A673 (cell line): ENCODE data around the gene M1AP. TPM values are rescaled to one million over a fixed set of nuclear protein-coding genes. Genes with fewer than 3 reads are reported as not detected.

Experiments used
- BruUV-seq: library from RNA; stranded (reverse); fragments of 400-500 nt; replicated peaks from 2 replicates; lab custom pipeline; 2021; lab: Mats Ljungman, UMichigan
- CTCF ChIA-PET: fragments of 300-600 bp; sonication (Branson Sonifier 250); formaldehyde crosslinking; loops from one replicate; lab custom pipeline; 2022; ENCODE audit warnings: antibody characterized with exemption; lab: Charles Lee
- POLR2A ChIA-PET: fragments of 300-600 bp; sonication (Branson Sonifier 250); formaldehyde crosslinking; loops from one replicate; lab custom pipeline; 2022; ENCODE audit warnings: antibody characterized with exemption; ENCODE audit not compliant: low non-redundant PET; lab: Charles Lee
- DNase-seq: peaks from one replicate; pipeline ENCODE4 v3.0.0-alpha.2; 2015; ENCODE audit warnings: low spot score
- H3K27ac ChIP-seq: fragments of 200-600 bp; sonication (generic); 2 replicates; pipeline ENCODE4 v1.5.1; 2016; ENCODE audit warnings: mixed run types, low read depth, mild to moderate bottlenecking, mixed read lengths, antibody characterized with exemption, low read length; ENCODE audit not compliant: poor library complexity, severe bottlenecking
- H3K27me3 ChIP-seq: fragments of 200-600 bp; sonication (generic); replicated peaks from 2 replicates; pipeline ENCODE4 v1.6.1; 2017; ENCODE audit warnings: mixed run types, low read depth, mild to moderate bottlenecking, mixed read lengths, antibody characterized with exemption, low read length; ENCODE audit not compliant: insufficient read depth, poor library complexity
- H3K36me3 ChIP-seq: fragments of 200-600 bp; sonication (generic); 2 replicates; pipeline ENCODE4 v1.6.1; 2016; ENCODE audit warnings: mixed run types, mild to moderate bottlenecking, mixed read lengths, antibody characterized with exemption, low read length; ENCODE audit not compliant: insufficient read depth, poor library complexity, severe bottlenecking
- H3K4me1 ChIP-seq: fragments of 200-600 bp; sonication (generic); 2 replicates; pipeline ENCODE4 v1.6.1; 2017; ENCODE audit warnings: mixed run types, mild to moderate bottlenecking, mixed read lengths, antibody characterized with exemption, low read length; ENCODE audit not compliant: insufficient read depth, poor library complexity, severe bottlenecking
- H3K4me3 ChIP-seq: fragments of 200-600 bp; sonication (generic); 2 replicates; pipeline ENCODE4 v1.5.1; 2016; ENCODE audit warnings: low read depth, mixed run types, mild to moderate bottlenecking, mixed read lengths, low read length; ENCODE audit not compliant: poor library complexity, severe bottlenecking
- H3K9me3 ChIP-seq: fragments of 200-600 bp; sonication (generic); 2 replicates; pipeline ENCODE4 v1.6.1; 2016; ENCODE audit warnings: mixed run types, low read depth, mild to moderate bottlenecking, mixed read lengths, antibody characterized with exemption, low read length; ENCODE audit not compliant: poor library complexity, severe bottlenecking
- EZH2 ChIP-seq: fragments of 200-600 bp; sonication (generic); IDR thresholded peaks from 2 replicates; pipeline ENCODE4 v1.6.1; 2017; ENCODE audit warnings: borderline replicate concordance, low read depth, mild to moderate bottlenecking, mixed read lengths, antibody characterized with exemption, low read length; ENCODE audit not compliant: poor library complexity, severe bottlenecking
- intact Hi-C: fragments of 100-400 bp; cut with micrococcal nuclease; formaldehyde crosslinking; loops from one replicate; pipeline ENCODE4 v1.10.0; 2022; ENCODE audit not compliant: unreplicated experiment
- total RNA-seq: library from RNA; stranded (reverse); gene quantifications from 2 replicates; pipeline ENCODE4 v1.2.3, GENCODE V29; 2021
- TF ChIP-seq, protein P1 (sequence below): fragments of 300-800, 200-600 bp; sonication (generic); conservative IDR thresholded peaks from 2 replicates; pipeline ENCODE4 v1.5.1; 2017; ENCODE audit warnings: low read depth, mild to moderate bottlenecking, antibody characterized with exemption, low read length, moderate library complexity, mixed read lengths

Gene M1AP
- total RNA-seq, 1 experiment from 2014 or later, result not detected

DNA sequence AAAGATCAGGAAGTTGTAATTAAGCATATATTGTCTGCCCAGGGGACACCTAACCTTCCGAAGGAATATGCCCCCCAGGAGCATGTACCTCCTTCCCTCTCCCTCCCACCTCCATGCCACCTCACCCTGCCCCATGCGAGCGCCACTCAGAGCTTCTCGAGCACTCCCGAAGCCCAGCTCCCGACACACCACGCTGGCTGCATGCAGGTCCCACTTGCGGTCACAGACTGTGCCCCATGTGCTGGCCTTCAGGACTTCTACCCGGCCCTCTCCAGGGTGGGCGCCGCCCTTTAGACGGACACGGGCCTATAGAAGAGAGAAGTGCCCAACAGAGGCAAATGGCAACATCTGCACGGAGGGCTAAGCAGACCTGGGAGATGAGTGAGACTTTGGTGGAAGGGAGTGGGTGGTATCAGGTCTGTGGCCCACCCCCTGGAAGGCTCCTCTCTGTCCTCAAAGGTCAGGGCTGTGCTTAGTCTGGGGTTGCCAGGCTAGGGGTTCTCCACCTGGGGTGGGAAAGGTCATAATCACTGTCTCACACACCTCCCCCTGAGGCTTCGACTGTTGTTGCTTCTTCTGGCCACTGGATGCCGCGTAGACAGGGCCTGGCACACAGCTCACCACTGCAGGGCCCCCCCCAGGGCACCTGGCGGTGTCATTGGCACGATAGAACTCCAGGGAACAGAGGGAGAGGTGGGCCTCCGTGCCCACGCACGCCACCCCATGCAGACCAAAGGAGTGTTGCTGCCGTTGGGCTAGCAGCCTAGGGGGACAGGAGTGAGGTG lies 111.8 kb downstream of the M1AP start:
- peaks cover 5% of the 10 kb centered on the region for H3K36me3 ChIP-seq
- no peak overlapping the region for H3K4me3 ChIP-seq
- peaks cover 10% of the 10 kb centered on the region for H3K27me3 ChIP-seq
- no peak for DNase-seq
- ChIA-PET CTCF (no interaction called here), POLR2A (no interaction called here)
- intact Hi-C loops, result loop anchor here (10.0 kb wide), 1 partner anchor 202 kb away; no protein-coding TSS in a partner anchor
- no peak for TF ChIP-seq EZH2
- TF ChIP-seq, protein P1, sequence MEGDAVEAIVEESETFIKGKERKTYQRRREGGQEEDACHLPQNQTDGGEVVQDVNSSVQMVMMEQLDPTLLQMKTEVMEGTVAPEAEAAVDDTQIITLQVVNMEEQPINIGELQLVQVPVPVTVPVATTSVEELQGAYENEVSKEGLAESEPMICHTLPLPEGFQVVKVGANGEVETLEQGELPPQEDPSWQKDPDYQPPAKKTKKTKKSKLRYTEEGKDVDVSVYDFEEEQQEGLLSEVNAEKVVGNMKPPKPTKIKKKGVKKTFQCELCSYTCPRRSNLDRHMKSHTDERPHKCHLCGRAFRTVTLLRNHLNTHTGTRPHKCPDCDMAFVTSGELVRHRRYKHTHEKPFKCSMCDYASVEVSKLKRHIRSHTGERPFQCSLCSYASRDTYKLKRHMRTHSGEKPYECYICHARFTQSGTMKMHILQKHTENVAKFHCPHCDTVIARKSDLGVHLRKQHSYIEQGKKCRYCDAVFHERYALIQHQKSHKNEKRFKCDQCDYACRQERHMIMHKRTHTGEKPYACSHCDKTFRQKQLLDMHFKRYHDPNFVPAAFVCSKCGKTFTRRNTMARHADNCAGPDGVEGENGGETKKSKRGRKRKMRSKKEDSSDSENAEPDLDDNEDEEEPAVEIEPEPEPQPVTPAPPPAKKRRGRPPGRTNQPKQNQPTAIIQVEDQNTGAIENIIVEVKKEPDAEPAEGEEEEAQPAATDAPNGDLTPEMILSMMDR, result no peak
- H3K27ac ChIP-seq, result no peak overlapping the region
- H3K4me1 ChIP-seq, result peaks cover 1% of the 10 kb centered on the region
- H3K9me3 ChIP-seq, result no peaks in the 10 kb centered on the region
- no TSS peak for BruUV-seq

DNA sequence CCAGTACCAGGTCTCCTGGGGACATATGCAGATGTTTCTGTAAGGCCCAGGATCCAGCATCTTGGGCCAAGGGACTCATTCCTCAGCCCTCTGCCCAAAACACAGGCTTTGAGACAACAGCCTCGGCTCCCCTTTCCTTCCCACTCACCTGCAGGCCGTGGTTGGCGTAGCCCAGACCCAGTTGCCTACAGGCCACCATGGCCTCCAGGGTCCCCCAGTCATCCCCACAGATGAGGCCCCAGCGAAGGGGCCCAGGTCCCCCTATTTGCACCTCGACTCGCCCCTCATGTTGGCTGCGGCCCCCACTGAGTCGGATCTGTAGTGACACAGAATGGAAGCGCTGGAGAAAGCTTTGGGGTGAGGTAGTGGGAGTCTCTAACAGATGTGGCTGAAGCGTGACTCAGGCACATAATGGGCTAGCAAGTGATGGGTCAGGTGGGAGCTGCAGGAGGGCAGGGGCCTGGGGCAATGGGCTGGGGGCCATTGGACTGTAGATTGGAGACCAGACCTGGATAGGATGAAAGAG lies 112.6 kb downstream of the M1AP start:
- H3K27ac ChIP-seq, result no peak overlapping the region
- CTCF ChIA-PET, result no interaction called here
- no peak for TF ChIP-seq EZH2
- TF ChIP-seq, protein P1, result no peak
- H3K27me3 ChIP-seq, result peaks cover 10% of the 10 kb centered on the region
- peaks cover 5% of the 10 kb centered on the region for H3K36me3 ChIP-seq
- intact Hi-C loops, result loop anchor here (10.0 kb wide), 1 partner anchor 201 kb away; no protein-coding TSS in a partner anchor
- BruUV-seq, result no TSS peak
- POLR2A ChIA-PET, result no interaction called here
- peaks cover 8% of the 10 kb centered on the region for H3K4me1 ChIP-seq
- no peak for DNase-seq
- no peaks in the 10 kb centered on the region for H3K9me3 ChIP-seq
- H3K4me3 ChIP-seq, result no peak overlapping the region

DNA sequence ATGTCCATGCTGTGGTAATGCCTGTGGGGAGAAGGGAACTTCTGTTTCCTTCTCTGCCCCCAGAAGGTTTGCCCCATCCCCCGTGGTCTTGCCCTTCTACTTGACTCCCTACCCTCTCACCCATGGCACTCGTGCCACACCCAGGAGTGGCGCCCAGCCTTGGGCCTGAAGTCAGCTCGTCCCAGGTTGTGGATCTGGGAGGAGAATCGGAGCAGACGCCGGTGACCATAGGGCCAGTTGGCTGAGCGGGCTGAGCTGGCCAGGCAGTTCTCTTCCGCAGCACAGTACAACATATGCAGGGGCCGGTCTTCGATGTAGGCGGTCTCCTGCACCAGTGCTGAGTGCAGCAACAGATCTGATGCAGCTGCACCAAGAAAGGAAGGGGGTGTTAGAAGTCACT lies 113.7 kb downstream of the M1AP start:
- no peaks in the 10 kb centered on the region for H3K9me3 ChIP-seq
- intact Hi-C loops, result loop anchor here (5.0 to 10.0 kb wide), 2 partner anchors 200 to 282 kb away; no protein-coding TSS in a partner anchor
- peaks cover 10% of the 10 kb centered on the region for H3K27me3 ChIP-seq
- BruUV-seq, result no TSS peak
- ChIA-PET CTCF (no interaction called here), POLR2A (no interaction called here)
- DNase-seq, result no peak
- no peak for TF ChIP-seq EZH2
- TF ChIP-seq, protein P1, result no peak
- H3K4me1 ChIP-seq, result peaks cover 8% of the 10 kb centered on the region
- no peak overlapping the region for H3K27ac ChIP-seq
- no peak overlapping the region for H3K4me3 ChIP-seq
- peaks cover 5% of the 10 kb centered on the region for H3K36me3 ChIP-seq
